Glomerular visceral epithelial cell (primary cell): ENCODE data around the gene DBNDD1.

Experiments
- DNase-seq: peaks from one replicate; pipeline ENCODE4 v3.0.0-alpha.2; 2016; ENCODE audit errors: extremely low spot score

The DBNDD1 gene

DNA sequence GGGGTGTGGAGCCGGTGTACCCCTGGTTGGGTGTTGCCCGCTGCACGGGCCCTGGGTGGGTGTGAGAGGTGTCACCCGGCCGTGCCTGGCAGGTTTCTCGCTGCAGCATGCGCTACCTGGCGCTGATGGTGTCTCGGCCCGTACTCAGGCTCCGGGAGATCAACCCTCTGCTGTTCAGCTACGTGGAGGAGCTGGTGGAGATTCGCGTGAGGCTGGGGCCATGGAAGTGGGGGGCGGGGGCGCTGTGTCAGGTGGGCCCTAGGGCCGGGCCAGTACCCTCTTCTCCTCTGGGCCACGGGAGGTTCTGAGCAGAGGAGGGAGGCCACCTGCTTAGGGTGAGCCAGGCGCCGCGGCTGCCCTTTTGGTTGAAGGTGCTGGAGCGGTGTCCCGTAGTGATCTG, 57.3 kb downstream of the DBNDD1 start:
- no peak for DNase-seq

DNA sequence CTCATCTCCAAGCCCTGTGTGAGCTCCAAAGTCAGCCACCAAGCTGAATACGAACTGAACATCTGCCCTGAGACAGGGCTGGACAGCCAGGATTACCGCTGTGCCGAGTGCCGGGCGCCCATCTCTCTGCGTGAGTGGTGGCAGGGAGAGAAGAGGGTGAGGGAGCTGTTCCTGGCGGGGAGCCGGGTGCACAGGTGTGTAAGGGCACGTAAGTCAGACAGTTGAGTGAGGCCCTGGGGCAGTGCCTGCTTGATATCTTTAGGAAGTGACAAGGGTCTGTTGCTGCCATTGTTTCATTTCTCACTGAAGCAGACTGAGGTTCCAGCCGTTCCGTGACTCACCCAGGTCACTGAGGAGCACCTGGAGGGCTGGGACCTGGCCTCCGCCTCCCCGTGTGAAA, 58.3 kb downstream of the DBNDD1 start:
- DNase-seq = no peak

DNA sequence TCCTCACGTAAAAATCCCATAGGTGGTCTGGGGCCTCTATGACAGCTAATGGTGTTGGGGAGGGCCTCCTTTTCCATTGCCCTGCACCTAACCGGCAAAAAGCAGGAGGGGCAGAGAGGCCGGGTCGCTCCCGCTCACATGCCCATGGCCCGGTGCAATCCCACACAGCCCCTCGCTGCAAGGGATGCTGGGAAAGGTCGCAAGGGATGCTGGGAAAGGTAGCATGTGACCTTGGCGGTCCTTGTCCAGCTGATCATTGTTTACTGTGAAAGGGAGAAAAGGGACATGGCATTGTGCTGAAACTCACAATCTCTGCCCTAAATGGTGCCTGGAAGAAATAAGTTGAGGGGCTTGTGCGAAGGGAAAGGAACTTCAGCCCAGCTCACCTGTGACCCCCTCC, 60.7 kb downstream of the DBNDD1 start:
- DNase-seq = no peak

DNA sequence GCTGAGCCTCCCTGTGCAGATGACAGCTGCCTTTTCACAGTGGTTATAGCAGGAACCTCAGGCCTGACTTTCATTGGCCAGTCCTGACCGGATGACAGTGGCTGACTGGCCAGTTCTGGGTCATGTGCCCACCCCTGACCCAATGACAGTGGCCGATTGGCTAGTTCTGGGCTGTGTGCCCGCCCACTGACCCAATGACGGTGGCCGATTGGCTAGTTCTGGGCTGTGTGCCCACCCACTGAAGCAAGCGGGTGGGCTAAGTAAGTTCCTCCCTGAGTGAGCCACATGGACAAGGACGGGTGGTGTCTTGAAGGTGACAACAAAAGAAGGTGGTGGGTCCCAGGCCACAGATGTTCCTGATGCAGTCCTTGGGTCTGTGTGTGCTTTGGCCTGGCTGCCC, 61.2 kb downstream of the DBNDD1 start:
- peak; percentile 30 for DNase-seq

DNA sequence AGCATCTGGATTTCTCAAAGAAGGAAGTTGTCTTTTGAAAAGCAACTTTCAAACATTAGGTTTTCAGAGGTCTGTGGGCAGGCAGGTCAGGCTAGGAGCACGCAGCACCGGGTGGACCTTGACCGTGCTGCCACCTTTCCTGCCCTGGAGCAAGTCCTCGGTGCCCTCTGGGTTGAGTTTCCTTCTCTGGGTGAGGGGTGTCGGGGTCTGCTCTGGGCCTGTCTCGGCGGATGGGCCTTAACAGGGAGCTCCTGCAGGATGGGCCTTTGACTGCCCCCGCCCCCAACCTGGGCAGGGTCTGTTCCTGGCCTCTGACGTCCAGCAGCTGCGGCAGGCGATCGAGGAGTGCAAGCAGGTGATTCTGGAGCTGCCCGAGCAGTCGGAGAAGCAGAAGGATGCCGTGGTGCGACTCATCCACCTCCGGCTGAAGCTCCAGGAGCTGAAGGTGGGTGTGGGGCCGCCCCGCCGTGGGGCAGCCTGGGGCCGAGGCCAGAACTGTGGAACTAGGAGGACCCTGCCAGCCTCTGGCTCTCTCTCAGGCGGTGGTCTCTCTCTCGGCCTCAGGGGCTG, 62.0 kb downstream of the DBNDD1 start:
- DNase-seq = no peak

DNA sequence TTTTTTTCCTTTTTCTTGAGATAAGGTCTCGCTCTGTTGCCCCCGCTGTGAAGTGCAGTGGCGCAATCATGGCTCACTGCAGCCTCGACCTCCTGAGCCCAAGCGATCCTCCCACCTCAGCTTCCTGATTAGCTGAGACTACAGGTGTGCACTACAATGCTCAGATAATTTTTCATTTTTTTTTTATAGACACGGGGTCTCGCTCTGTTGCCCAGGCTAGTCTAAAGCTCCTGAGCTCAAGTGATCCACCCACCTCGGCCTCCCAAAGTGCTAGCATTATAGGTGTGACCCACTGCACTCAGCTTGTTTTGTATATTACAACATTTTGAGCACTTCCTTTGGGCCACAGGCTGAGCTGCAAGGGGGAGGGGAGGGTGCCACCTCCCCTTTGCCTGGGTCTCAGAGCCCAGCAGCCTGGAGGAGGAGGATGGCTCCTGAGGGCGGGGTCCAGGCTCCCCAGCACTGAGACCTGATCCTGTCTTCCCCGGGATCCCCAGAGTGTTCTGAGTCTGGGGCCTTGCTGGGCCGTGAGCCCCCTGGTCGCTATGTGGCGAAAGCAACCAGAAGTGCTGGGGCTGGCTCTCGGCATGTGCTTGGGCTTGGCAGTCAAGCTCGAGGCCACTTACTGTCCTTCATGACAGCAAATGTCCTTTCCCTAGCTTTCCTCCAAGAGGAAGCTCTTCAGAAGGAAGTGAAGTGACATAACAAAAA, 62.6 kb downstream of the DBNDD1 start:
- no peak for DNase-seq

DNA sequence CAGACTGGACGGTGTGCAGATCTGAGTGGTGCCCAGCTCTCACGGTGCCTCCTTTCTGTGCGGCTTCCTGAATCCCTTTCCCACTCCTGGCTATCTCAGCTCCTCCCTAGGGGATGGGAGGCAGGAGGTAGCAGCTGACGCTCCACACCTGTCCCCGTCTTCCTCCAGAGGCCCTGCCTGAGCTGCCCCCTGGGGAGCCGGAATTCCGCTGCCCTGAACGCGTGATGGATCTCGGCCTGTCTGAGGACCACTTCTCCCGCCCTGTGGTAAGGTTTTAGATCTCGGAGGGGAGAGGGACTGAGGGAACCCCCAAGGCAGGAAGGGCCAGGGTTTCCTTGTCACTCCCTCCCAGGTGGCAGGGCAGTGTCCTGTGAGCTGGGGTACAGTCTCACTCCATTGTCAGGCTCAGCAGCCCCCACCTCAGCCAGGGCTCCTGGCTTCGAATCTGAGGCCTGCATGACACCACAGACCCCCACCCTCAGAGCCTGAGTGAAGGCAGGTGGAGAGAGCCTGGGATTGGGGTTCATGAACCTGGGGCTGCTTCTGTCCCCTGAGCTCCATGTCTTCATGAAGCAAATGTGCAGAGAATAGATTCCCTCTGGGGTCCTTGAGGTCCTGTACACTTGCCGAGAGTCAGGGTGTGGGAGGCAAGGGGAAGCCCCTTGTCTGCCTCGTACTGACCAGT, 64.1 kb downstream of the DBNDD1 start:
- no peak for DNase-seq
